Activated CD4-positive, CD25-positive, alpha-beta regulatory T cell treated with anti-CD3 and anti-CD28 coated beads, Interleukin-2, amount 50 U/mL, for 72 hours (primary cell): ENCODE measurements around the gene IQSEC1.

ENCODE experiments used
- DNase-seq: peaks from one replicate; pipeline ENCODE4 v3.0.0; 2021

IQSEC1 gene

GRCh38 chr3:12963922-12964701 is 109.1 kb downstream of the IQSEC1 start:
- no peak for DNase-seq

GRCh38 chr3:12963231-12963896 is 109.9 kb downstream of the IQSEC1 start:
- DNase-seq: no peak

- DNase-seq: no peak
Observed at GRCh38 chr3:12962292-12962691, 110.9 kb downstream of the IQSEC1 start.

- DNase-seq: no peak
Observed at GRCh38 chr3:12961697-12962036, 111.6 kb downstream of the IQSEC1 start.

- no peak for DNase-seq
Observed at GRCh38 chr3:12961007-12961696, 112.1 kb downstream of the IQSEC1 start.

GRCh38 chr3:12960497-12960896 is 112.7 kb downstream of the IQSEC1 start:
- no peak for DNase-seq

- DNase-seq: no peak
Observed at GRCh38 chr3:12959838-12960378, 113.3 kb downstream of the IQSEC1 start.

GRCh38 chr3:12959410-12959809 is 113.8 kb downstream of the IQSEC1 start:
- no peak for DNase-seq

- DNase-seq: no peak
Observed at GRCh38 chr3:12957824-12958792, 115.1 kb downstream of the IQSEC1 start.

GRCh38 chr3:12957339-12957738 is 115.9 kb downstream of the IQSEC1 start:
- no peak for DNase-seq

GRCh38 chr3:12956316-12956660 is 116.9 kb downstream of the IQSEC1 start:
- DNase-seq: no peak

GRCh38 chr3:12955651-12956315 is 117.4 kb downstream of the IQSEC1 start:
- no peak for DNase-seq

- no peak for DNase-seq
Observed at GRCh38 chr3:12954891-12955650, 118.2 kb downstream of the IQSEC1 start.

GRCh38 chr3:12954180-12954579 is 119.0 kb downstream of the IQSEC1 start:
- no peak for DNase-seq

- DNase-seq: no peak
Observed at GRCh38 chr3:12953201-12953995, 119.8 kb downstream of the IQSEC1 start.

GRCh38 chr3:12952343-12953200 is 120.7 kb downstream of the IQSEC1 start:
- DNase-seq: no peak

GRCh38 chr3:12948891-12949711 is 124.1 kb downstream of the IQSEC1 start:
- DNase-seq: no peak

GRCh38 chr3:12948371-12948770 is 124.9 kb downstream of the IQSEC1 start:
- DNase-seq: no peak
